GM18951 (cell line): Measurements from ENCODE around the gene FOXJ3.

Source experiments
- POLR2A ChIP-seq: IDR thresholded peaks from 4 replicates; pipeline ENCODE4 v1.6.1; 2011; ENCODE audit warnings: mild to moderate bottlenecking; ENCODE audit not compliant: insufficient read length, insufficient read depth; ENCODE audit errors: extremely low read depth
- in situ Hi-C: fragments of 300-500 bp; cut with MboI; formaldehyde crosslinking; loops from one replicate; pipeline ENCODE4 v1.12.0; 2022; ENCODE audit warnings: low sequenced_read_pairs, mixed read lengths, inconsistent platforms; ENCODE audit not compliant: unreplicated experiment

Gene FOXJ3

DNA sequence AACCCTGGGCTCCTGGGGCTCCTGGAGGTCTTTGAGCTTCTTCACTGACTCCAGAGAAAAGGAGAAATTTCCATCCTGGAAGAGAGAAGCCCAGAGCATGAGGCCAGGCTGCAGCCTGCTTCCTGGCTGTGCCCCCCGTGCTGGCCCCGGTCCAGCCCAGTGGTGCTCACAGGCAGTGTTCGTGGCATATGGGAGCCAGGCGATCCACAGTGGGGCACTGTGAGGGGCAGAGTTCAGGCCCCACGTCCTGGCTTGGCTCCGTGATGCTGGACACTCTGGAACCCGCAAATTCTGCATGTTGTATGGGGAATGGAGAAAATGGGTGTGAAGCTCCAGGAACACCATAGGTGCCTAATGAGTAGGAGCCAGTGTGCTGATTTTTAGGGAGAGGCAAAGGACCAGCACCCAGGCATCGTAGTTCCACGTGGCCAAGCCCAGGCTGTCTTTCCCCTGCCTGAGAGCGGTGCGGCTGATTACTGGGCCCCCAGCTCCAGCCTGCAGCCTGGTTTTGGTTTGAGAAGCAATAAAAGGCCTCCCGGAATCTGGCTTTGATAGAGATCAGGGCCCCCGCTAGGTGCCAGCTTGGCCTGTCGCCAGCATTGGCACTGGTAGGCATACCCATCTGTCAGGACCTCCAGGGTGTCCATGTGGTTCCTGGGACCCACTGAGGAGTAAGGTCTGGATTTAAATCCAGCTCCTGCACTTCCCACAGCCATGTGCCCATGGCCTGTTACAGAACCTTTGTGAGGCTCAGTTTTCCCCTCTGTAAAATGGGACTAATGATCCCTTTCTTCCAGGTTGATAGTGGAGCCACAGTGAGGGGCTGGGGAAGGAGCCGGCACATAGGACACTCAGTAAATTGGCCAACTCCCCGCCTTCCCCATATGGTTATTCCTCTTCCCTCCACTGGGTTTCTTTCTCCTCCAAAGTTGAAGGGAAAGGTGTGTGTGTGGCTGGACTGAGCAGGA, 171.2 kb downstream of the FOXJ3 start:
- no peak for TF ChIP-seq POLR2A
- in situ Hi-C loops = no loop called here

DNA sequence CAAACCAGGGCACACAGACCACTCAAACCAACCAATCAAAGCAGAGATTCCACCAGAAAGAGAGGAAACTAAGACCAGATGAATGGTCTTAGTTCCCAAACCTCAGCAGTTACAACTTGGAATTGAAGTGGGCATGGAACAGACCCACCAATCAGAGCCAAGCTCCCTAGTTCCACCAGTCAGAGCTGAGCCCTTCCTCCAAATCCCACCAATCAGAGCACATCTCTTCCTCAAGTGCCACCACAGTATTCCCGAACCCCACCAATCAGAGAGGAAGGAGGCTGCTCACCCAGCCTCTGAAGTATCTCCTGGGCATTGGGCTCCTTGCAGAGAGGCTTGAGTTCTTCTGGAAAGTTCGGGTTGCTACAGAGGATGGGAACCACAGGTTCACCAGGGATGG, 171.9 kb downstream of the FOXJ3 start:
- in situ Hi-C loops = no loop called here
- no peak for TF ChIP-seq POLR2A

DNA sequence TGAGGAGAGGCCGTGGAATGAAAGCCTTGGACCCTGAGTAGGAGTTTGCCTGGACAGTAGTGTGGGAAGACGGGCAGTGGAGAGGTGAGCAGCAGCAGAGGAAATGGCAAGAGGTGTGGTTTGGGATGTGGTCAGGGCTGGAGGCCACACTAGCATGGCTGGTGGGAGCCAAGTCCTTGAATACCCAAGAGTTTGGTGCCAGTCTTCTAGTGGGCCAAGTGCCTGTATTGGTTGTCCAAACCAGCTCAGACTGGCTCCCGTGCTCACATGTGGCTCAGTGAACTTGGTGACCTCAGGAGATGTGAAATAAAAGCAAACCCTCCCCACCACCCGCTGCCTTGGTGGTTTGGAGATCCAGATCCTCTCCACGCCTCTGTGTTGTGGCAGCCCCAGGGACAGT, 172.9 kb downstream of the FOXJ3 start:
- TF ChIP-seq POLR2A = no peak
- in situ Hi-C loops = no loop called here

DNA sequence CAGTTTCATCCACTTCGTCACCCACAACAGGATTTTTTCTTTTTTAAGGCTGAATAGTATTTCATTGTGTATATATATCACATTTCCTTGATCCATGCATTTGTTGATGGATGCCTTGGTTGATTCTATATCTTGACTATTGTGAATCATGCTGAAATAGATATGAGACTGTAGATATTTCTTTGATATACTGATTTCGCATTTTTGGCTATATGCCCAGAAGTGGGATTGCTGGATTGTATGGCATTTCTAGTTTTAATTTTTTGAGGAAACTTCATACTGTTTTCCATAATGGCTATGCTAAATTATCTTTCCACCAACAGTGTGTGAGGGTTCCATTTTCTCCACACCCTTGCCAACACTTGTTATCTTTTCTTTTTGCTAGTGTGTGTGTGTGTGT, 176.8 kb downstream of the FOXJ3 start:
- TF ChIP-seq POLR2A = no peak
- in situ Hi-C loops = no loop called here

DNA sequence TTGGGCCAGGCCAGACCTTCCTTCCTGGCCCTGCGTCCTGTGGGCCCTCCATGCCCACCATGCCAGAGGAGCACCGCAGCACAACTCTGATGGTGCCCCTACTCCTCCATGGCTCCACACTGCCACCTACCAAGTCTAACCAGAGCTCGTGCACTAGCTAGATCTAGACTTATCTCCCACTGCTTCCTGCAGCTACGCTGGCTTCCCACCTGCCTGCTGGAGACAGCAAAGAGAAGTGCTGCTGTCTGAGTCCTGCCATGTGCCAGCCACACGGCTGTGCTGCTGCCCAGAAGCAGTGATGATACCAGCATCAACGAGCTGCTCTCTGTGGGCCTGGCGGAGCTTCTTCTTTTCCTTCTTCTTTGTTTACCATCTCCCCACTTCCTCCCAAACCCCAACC, 177.4 kb downstream of the FOXJ3 start:
- TF ChIP-seq POLR2A = no peak
- in situ Hi-C loops = no loop called here

DNA sequence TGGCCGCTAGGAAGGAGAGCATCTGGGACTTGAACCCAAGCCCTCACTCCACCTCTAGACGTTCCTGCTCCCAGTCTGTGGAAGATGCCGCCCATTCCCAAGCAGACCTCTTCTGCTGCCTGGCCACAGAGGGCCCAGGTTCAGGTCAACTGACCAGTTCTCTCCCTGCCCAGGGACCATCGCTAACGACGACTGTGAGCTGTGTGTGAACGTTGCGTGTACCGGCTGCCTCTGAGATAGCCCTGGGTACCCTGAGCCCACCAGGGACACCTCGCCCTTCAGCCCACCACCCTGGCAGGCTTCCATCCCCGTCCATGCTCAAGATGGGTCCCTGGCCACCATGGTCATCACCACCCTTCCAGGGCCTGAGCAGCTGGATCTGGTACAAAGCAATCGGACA, 179.7 kb downstream of the FOXJ3 start:
- in situ Hi-C loops = no loop called here
- no peak for TF ChIP-seq POLR2A

DNA sequence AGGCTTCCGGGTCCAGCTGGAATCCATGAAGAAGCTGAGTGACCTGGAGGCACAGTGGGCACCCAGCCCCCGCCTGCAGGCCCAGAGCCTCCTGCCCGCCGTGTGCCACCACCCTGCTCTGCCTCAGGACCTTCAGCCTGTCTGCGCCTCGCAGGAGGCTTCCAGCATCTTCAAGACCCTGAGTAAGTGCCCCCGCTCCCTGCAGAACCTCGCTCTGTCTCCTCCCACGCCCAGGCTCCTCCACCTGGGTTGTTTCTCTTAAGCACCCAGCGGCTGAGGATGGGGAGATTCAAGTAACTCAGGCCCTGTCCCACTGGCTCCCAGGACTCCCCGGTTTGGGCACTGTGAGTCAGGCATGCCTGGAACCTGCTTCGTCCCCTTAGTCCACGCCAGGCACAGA, 180.3 kb downstream of the FOXJ3 start:
- in situ Hi-C loops = no loop called here

DNA sequence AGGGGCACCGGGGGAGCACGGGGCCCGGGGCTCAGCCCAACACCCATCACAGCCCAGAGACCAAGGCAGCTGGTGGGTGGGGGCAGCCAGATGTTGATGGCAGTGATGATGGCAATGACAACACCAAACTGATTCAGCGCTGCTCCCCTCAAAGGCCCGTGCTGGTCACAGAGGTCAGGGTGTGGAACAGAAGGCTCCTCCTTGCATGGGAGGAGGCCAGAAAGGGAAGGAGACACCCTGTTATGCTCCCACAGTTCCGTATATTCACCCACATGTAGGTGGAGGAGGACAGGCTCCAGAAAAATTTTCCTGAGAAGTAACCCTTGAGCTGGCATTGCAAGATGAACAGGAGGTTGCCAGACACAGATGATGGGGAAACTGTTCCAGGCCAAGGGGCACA, 181.4 kb downstream of the FOXJ3 start:
- no peak for TF ChIP-seq POLR2A
- in situ Hi-C loops = no loop called here

More for the DNA sequence above, 180.3 kb downstream of the FOXJ3 start:
- TF ChIP-seq POLR2A = no peak

DNA sequence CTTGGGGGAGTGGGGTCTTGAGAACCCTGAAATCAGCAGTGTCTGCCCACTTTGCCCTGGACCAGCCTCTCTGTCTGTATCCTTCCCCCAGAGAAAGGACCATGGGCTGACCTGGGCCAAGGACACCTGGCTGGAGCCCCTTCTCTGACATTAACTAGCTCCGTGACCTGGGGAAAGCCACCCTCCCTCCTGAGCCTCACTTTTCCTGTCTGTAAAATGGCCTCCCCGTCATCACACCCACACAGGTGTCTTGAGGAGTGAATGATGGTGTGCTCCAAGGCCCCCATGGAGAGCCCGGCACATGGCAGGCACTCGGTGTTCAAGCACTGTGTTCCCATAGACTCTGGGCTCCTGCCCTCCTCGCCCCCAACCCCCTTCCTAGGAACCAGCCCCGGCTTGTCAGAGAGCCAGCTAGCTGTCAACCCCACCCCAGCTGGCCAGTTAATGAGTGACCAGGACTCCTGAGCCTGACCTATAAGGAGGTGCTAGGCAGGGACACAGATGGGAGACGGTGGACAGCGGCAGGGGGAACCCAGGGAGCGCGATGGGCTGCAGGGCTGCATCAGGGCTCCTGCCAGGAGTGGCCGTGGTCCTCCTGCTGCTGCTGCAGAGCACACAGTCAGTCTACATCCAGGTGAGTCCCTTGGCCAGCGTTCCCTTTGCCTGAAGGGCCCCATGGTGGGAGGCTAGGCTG, 182.0 kb downstream of the FOXJ3 start, which contains the start of gene GUCA2B:
GUCA2B (plus strand) TSS at position 504 of the 694 bp plus-strand sequence; CDS start at position 545, 41 bp downstream.
- no peak for TF ChIP-seq POLR2A

DNA sequence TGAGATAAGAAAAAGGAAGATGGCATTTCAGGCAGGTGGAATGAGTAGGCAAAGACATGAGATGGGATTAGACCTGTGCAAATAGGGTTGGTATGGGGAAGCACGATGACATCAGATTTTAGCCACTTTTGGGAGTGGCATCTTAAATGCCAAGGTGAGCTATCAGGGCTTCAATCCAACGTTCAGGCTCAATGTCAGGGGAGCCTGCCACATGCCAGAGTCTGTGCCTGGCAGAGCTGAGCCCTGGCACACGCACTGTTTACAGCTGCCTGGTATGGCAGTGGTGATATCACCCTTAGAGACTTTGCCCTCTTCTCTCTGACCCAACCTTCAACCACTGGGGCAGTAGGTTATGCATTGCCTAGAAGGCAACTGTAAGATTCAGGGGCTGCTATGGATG, 182.9 kb downstream of the FOXJ3 start:
- TF ChIP-seq POLR2A = no peak
- in situ Hi-C loops = no loop called here

More for the DNA sequence above, 182.0 kb downstream of the FOXJ3 start, which contains the start of gene GUCA2B:
- in situ Hi-C loops = no loop called here

DNA sequence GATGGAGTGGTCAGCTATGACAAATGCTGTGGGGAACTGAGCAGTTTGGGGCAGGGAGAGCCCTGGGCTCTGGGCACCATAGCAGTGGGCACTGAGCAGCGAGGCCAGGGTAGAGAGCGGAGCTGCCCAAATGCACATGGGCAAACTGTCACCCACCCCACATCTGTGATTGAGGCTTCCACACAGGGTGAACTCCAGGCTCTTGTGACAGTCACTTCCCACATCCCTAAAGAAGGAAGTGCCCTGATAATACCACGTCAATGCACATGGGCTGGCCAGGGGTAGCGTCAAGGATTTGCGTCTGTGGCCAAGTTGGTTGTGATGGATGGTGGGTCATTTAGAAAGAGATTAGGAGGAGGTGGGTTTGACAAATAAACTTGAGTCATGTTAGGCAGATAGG, 184.4 kb downstream of the FOXJ3 start:
- in situ Hi-C loops = no loop called here
- TF ChIP-seq POLR2A = no peak

DNA sequence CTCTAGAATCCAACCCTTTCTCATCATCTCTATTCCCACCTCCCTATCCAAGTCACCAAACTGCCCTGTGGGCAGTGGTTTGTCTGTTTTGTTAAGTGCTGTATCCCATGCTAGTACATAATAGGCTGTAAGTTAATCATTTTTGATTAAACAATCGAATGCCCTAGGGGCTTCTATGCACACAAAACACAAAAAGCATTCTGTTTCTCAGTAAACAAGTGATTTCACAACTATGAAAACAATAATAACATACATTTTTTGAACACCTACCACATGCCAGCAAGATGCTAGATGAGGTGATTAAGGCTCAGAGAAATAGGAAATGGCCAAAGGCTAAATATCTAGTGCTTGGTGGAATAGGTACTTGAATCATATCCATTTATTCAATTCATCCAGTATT, 186.9 kb downstream of the FOXJ3 start:
- no peak for TF ChIP-seq POLR2A
- in situ Hi-C loops = loop anchor here (25.0 kb wide), 1 partner anchor 586 kb away; no protein-coding TSS in a partner anchor

DNA sequence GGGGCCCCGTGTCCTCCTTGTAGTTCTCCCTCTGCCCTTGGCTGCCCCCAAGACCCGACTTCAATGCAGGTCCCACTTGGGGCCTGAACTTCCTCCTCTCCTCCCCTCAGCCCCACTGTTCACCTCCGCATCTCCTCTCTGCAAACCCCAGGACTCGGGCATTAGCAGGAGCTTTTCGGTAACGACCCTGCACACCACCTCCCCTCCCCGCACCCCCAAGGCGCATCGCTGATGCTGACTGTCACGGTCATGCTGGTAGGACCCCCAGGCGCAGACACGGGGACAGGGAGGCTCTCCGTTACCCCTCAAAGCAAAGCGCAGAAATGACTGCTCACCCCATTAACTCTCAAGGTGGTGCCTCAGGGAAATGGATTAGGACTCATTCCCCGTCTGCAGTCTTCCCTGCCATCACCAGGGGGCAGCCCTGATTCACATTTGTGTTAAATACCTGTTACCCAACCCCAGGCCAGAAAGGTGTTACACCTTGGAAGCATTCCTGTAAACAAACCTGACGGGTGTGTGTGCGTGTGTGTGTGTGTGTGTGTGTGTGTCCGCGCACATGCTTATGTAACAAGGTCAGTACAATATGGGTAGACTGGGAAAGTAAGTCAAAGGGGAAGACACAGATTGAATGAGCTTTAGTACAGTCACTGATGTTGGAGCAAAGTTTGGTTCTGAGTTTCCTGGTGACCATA, 188.3 kb downstream of the FOXJ3 start:
- no peak for TF ChIP-seq POLR2A
- in situ Hi-C loops = loop anchor here (25.0 kb wide), 1 partner anchor 584 kb away; no protein-coding TSS in a partner anchor
